ENCODE data around the gene GATA6. TPM values are rescaled to one million over a fixed set of nuclear protein-coding genes. Genes with fewer than 3 reads are reported as not detected.

The GATA6 gene
- total and polyA plus RNA-seq, 2 donors (not counting 1 experiment from before 2014, with no cell fraction given) = 1.4 to 6.3 TPM

DNA sequence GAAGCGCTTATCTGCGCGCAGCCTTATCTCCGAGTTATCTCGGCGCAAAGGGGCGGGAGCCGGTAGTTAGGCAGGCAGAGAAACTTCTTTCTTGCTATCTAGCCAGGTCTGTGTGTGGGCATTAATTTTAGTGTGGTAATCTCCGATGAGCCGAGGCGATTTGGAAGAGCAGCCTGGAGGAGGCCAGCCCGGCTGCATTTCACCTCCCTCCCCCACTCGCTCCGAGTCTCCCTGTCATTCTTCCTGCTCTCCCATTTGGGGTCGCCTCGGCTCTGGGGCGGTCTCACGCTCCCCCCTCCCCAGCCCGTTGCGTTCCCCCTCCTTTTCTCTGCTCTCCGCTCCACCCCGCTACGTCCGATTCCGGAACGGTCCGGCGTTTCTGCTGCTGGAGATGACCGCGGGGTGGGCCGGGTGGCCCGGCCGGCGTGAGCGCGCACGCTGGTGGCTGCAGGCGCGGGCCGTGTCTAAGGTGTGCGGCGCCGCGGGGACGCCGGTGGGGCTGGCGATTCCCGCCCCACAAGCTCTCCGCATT, 566 bp downstream of the GATA6 start:
- peak overlapping the region; percentile 95 for H3K4me2 ChIP-seq (ENCODE audit: extremely low read depth, insufficient read depth, low read length)
- peak in 1 of 2 donors; percentile 67 for DNase-seq (ENCODE audit: low read depth in 2 of 2)
- H3K79me2 ChIP-seq (ENCODE audit: control insufficient read depth, insufficient read depth, low read length) = peaks cover 17% of the 10 kb centered on the region
- TF ChIP-seq, protein P1, sequence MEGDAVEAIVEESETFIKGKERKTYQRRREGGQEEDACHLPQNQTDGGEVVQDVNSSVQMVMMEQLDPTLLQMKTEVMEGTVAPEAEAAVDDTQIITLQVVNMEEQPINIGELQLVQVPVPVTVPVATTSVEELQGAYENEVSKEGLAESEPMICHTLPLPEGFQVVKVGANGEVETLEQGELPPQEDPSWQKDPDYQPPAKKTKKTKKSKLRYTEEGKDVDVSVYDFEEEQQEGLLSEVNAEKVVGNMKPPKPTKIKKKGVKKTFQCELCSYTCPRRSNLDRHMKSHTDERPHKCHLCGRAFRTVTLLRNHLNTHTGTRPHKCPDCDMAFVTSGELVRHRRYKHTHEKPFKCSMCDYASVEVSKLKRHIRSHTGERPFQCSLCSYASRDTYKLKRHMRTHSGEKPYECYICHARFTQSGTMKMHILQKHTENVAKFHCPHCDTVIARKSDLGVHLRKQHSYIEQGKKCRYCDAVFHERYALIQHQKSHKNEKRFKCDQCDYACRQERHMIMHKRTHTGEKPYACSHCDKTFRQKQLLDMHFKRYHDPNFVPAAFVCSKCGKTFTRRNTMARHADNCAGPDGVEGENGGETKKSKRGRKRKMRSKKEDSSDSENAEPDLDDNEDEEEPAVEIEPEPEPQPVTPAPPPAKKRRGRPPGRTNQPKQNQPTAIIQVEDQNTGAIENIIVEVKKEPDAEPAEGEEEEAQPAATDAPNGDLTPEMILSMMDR (conservative IDR thresholded peaks at IDR 0.05 in 1 of 2, IDR thresholded peaks at IDR 0.05 in 1 of 2; ENCODE audit: low read depth in 1 of 2, low read length in 2 of 2) = no peak
- no peak for TF ChIP-seq EZH2 (IDR thresholded peaks at IDR 0.05; ENCODE audit: low read length, missing control alignments)
- peaks cover 2% of the 10 kb centered on the region for H3K36me3 ChIP-seq (ENCODE audit: control insufficient read depth, insufficient read depth, low read length)
- H3K4me1 ChIP-seq (ENCODE audit: control insufficient read depth, extremely low read depth, insufficient read depth, low read length) = peaks cover 4% of the 10 kb centered on the region
- no peaks in the 10 kb centered on the region for H3K9me3 ChIP-seq (ENCODE audit: control insufficient read depth, insufficient read depth, low read depth, low read length)
- peak overlapping the region; percentile 75 for H3K9ac ChIP-seq (ENCODE audit: insufficient read depth, low read length)
- H3K27ac ChIP-seq (ENCODE audit: insufficient read depth, low read length) = peak overlapping the region; percentile 79
- H3K27me3 ChIP-seq (ENCODE audit: control insufficient read depth, insufficient read depth, low read length) = peaks cover 27% of the 10 kb centered on the region
- H2AFZ ChIP-seq (ENCODE audit: low read length) = peak overlapping the region; percentile 70
- peak overlapping the region; percentile 79 to 91 (median 88) for H3K4me3 ChIP-seq (replicated peaks in 1 of 4; ENCODE audit: control extremely low read depth in 1 of 4, insufficient read depth in 1 of 4, low read depth in 3 of 4, low read length in 4 of 4)
- no peaks in the 10 kb centered on the region for H4K20me1 ChIP-seq (ENCODE audit: control insufficient read depth, extremely low read depth, insufficient read depth, low read length)

DNA sequence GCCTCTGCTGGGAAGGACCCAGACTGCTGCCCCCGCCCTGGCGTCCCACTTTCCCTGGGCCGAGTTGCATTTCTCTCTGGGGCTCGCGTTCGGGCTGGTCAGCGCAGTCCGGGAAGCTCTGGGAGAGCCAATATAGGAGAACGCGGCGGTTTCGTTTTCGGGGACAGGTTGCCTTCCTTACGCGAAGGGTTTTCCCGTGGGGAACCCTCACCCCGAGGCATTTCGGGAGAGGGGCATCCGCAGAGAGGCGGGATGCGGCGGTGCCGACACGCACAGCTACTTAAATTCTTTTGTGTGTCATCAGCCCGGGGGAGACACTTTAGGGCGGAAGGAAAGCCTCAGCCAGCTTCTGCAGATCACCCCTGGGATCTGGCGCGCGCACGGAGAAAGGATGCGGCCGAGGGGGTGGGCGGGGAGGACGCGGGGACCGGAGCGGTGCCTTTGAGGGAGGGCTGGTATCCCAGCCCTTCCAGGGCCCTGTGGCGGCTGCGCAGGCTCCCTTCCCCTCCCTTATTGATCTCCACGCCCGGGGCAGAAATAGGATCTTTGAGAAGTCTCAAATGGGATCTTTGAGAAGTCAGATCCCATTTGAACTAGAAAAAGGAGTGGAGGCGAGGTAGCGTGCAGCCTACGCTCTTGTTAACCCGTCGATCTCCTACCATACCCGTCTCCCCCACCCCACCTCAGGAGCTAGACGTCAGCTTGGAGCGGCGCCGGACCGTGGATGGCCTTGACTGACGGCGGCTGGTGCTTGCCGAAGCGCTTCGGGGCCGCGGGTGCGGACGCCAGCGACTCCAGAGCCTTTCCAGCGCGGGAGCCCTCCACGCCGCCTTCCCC, 1.2 kb downstream of the GATA6 start:
- H3K79me2 ChIP-seq (ENCODE audit: control insufficient read depth, insufficient read depth, low read length) = peaks cover 17% of the 10 kb centered on the region
- H3K9ac ChIP-seq (ENCODE audit: insufficient read depth, low read length) = peak overlapping the region; percentile 75
- no peak for TF ChIP-seq EZH2 (IDR thresholded peaks at IDR 0.05; ENCODE audit: low read length, missing control alignments)
- TF ChIP-seq, protein P1 (conservative IDR thresholded peaks at IDR 0.05 in 1 of 2, IDR thresholded peaks at IDR 0.05 in 1 of 2; ENCODE audit: low read depth in 1 of 2, low read length in 2 of 2) = no peak
- peaks cover 23% of the 10 kb centered on the region for H3K27me3 ChIP-seq (ENCODE audit: control insufficient read depth, insufficient read depth, low read length)
- peak overlapping the region; percentile 70 for H2AFZ ChIP-seq (ENCODE audit: low read length)
- H3K4me2 ChIP-seq (ENCODE audit: extremely low read depth, insufficient read depth, low read length) = peak overlapping the region; percentile 95
- peaks cover 2% of the 10 kb centered on the region for H3K36me3 ChIP-seq (ENCODE audit: control insufficient read depth, insufficient read depth, low read length)
- no peaks in the 10 kb centered on the region for H4K20me1 ChIP-seq (ENCODE audit: control insufficient read depth, extremely low read depth, insufficient read depth, low read length)
- H3K4me3 ChIP-seq (replicated peaks in 1 of 4; ENCODE audit: control extremely low read depth in 1 of 4, insufficient read depth in 1 of 4, low read depth in 3 of 4, low read length in 4 of 4) = peak overlapping the region; percentile 79 to 91 (median 88)
- H3K27ac ChIP-seq (ENCODE audit: insufficient read depth, low read length) = peak overlapping the region; percentile 79
- DNase-seq (ENCODE audit: low read depth in 2 of 2) = peak; percentile 72 to 78
- no peaks in the 10 kb centered on the region for H3K9me3 ChIP-seq (ENCODE audit: control insufficient read depth, insufficient read depth, low read depth, low read length)
- peaks cover 4% of the 10 kb centered on the region for H3K4me1 ChIP-seq (ENCODE audit: control insufficient read depth, extremely low read depth, insufficient read depth, low read length)

DNA sequence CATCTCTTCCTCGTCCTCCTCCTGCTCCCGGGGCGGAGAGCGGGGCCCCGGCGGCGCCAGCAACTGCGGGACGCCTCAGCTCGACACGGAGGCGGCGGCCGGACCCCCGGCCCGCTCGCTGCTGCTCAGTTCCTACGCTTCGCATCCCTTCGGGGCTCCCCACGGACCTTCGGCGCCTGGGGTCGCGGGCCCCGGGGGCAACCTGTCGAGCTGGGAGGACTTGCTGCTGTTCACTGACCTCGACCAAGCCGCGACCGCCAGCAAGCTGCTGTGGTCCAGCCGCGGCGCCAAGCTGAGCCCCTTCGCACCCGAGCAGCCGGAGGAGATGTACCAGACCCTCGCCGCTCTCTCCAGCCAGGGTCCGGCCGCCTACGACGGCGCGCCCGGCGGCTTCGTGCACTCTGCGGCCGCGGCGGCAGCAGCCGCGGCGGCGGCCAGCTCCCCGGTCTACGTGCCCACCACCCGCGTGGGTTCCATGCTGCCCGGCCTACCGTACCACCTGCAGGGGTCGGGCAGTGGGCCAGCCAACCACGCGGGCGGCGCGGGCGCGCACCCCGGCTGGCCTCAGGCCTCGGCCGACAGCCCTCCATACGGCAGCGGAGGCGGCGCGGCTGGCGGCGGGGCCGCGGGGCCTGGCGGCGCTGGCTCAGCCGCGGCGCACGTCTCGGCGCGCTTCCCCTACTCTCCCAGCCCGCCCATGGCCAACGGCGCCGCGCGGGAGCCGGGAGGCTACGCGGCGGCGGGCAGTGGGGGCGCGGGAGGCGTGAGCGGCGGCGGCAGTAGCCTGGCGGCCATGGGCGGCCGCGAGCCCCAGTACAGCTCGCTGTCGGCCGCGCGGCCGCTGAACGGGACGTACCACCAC, 2.1 kb downstream of the GATA6 start:
- peaks cover 2% of the 10 kb centered on the region for H3K36me3 ChIP-seq (ENCODE audit: control insufficient read depth, insufficient read depth, low read length)
- H3K79me2 ChIP-seq (ENCODE audit: control insufficient read depth, insufficient read depth, low read length) = peaks cover 17% of the 10 kb centered on the region
- H3K27ac ChIP-seq (ENCODE audit: insufficient read depth, low read length) = peak overlapping the region; percentile 30
- peaks cover 4% of the 10 kb centered on the region for H3K4me1 ChIP-seq (ENCODE audit: control insufficient read depth, extremely low read depth, insufficient read depth, low read length)
- peak overlapping the region; percentile 95 for H3K4me2 ChIP-seq (ENCODE audit: extremely low read depth, insufficient read depth, low read length)
- peak overlapping the region; percentile 52 for H2AFZ ChIP-seq (ENCODE audit: low read length)
- H3K9me3 ChIP-seq (ENCODE audit: control insufficient read depth, insufficient read depth, low read depth, low read length) = no peaks in the 10 kb centered on the region
- TF ChIP-seq EZH2 (IDR thresholded peaks at IDR 0.05; ENCODE audit: low read length, missing control alignments) = no peak
- TF ChIP-seq, protein P1 (conservative IDR thresholded peaks at IDR 0.05 in 1 of 2, IDR thresholded peaks at IDR 0.05 in 1 of 2; ENCODE audit: low read depth in 1 of 2, low read length in 2 of 2) = no peak
- peak overlapping the region; percentile 79 to 91 (median 88) for H3K4me3 ChIP-seq (replicated peaks in 1 of 4; ENCODE audit: control extremely low read depth in 1 of 4, insufficient read depth in 1 of 4, low read depth in 3 of 4, low read length in 4 of 4)
- peak overlapping the region; percentile 75 for H3K9ac ChIP-seq (ENCODE audit: insufficient read depth, low read length)
- no peaks in the 10 kb centered on the region for H4K20me1 ChIP-seq (ENCODE audit: control insufficient read depth, extremely low read depth, insufficient read depth, low read length)
- peaks cover 20% of the 10 kb centered on the region for H3K27me3 ChIP-seq (ENCODE audit: control insufficient read depth, insufficient read depth, low read length)
- no peak for DNase-seq (ENCODE audit: low read depth in 2 of 2)
